ENCODE data around the gene STK4. TPM values are rescaled to one million over a fixed set of nuclear protein-coding genes. Genes with fewer than 3 reads are reported as not detected.

Gene STK4
- total RNA-seq, 6 experiments from 2014 or later = 34.3 to 46.6 (median 36.6) TPM

- no peaks in the 10 kb centered on the region; the same call in 1 of the 2 replicates for H3K27me3 Mint-ChIP-seq (ENCODE audit: insufficient read depth)
- H3K9me3 Mint-ChIP-seq = no peaks in the 10 kb centered on the region
- no peak overlapping the region for H3K27ac Mint-ChIP-seq
- H3K36me3 Mint-ChIP-seq (ENCODE audit: low read depth) = peaks cover 49% of the 10 kb centered on the region
- DNase-seq = no peak
- peaks cover 9% of the 10 kb centered on the region for H3K4me1 Mint-ChIP-seq (ENCODE audit: low read depth)
- TF ChIP-seq CTCF (IDR thresholded peaks at IDR 0.05) = no peak
- no peak overlapping the region for H3K4me3 Mint-ChIP-seq
Measured at GRCh38 chr20:44943828-44944227, 22.5 kb upstream of the STK4 start.

GRCh38 chr20:44945261-44945660 lies 21.1 kb upstream of the STK4 start:
- no peak for TF ChIP-seq CTCF (IDR thresholded peaks at IDR 0.05)
- Mint-ChIP-seq H3K4me3 (no peak overlapping the region), H3K4me1 (ENCODE audit: low read depth) (peaks cover 5% of the 10 kb centered on the region; the same call in 1 of the 2 replicates), H3K27ac (no peak overlapping the region; the same call in 1 of the 2 replicates), H3K36me3 (ENCODE audit: low read depth) (peaks cover 54% of the 10 kb centered on the region), H3K27me3 (ENCODE audit: insufficient read depth) (no peaks in the 10 kb centered on the region; the same call in 1 of the 2 replicates), H3K9me3 (no peaks in the 10 kb centered on the region)
- DNase-seq = no peak

DNA sequence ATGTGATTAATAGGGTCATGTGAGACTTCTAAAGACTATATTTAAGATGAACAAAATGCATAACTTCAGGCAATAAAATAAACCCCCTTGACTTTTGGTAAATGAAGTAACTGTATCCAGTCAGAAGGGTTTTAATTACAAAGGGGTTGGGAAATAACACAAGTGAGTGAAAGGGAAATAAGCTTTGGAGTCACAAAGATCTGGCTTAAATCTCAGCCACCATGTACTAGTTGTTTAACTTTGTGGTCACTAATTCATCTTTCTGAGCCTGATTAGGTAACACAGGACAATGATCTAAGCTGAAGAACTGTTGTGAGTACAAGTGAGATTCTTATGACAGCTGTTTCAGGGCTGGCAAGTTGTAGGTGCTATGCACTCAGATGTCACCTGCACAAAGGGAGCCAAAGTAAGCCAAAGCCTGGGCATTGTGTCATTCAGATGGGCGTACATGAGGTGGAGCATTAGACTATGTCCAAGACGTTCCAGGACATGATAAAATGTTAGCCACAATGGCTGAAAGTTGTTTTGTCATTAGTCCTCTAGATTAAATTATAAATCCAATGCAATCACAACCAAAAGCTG lies 19.9 kb upstream of the STK4 start:
- H3K4me3 Mint-ChIP-seq = no peak overlapping the region
- DNase-seq = no peak
- H3K9me3 Mint-ChIP-seq = no peaks in the 10 kb centered on the region
- no peak overlapping the region for H3K27ac Mint-ChIP-seq
- no peak for TF ChIP-seq CTCF (IDR thresholded peaks at IDR 0.05)
- H3K27me3 Mint-ChIP-seq (ENCODE audit: insufficient read depth) = no peaks in the 10 kb centered on the region; the same call in 1 of the 2 replicates
- H3K4me1 Mint-ChIP-seq (ENCODE audit: low read depth) = no peaks in the 10 kb centered on the region
- H3K36me3 Mint-ChIP-seq (ENCODE audit: low read depth) = peaks cover 50% of the 10 kb centered on the region

- Mint-ChIP-seq H3K27ac (peak overlapping the region; percentile 18; the same call in 1 of the 2 replicates), H3K27me3 (ENCODE audit: insufficient read depth) (no peaks in the 10 kb centered on the region), H3K9me3 (no peaks in the 10 kb centered on the region), H3K4me1 (ENCODE audit: low read depth) (peaks cover 11% of the 10 kb centered on the region), H3K4me3 (no peak overlapping the region), H3K36me3 (ENCODE audit: low read depth) (peaks cover 49% of the 10 kb centered on the region)
- DNase-seq = no peak
- TF ChIP-seq CTCF (IDR thresholded peaks at IDR 0.05) = no peak
Measured at GRCh38 chr20:44948107-44948506, 18.2 kb upstream of the STK4 start.

DNA sequence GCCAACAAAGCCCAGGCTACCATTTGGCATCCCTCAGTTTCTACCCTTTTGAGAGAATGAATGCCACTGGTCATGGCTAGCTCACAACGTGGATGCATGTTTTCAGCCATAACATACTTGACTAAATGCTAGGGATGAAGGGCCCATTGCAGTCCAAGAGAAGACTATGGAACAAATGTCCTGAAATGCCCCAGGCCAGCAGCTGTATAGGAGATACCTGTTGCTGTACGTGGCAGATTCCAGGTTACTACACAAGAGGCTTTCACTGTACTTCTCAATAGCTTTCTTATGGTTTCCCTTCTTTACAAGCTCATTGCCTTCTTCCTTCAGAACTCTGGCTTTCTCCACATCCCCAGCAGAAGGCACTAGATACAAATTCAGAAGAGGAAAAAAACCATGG lies 17.8 kb upstream of the STK4 start:
- DNase-seq = no peak
- peaks cover 52% of the 10 kb centered on the region for H3K36me3 Mint-ChIP-seq (ENCODE audit: low read depth)

More for the DNA sequence above, 17.8 kb upstream of the STK4 start:
- H3K4me3 Mint-ChIP-seq = no peak overlapping the region
- no peaks in the 10 kb centered on the region for H3K9me3 Mint-ChIP-seq
- H3K4me1 Mint-ChIP-seq (ENCODE audit: low read depth) = peaks cover 14% of the 10 kb centered on the region
- no peaks in the 10 kb centered on the region for H3K27me3 Mint-ChIP-seq (ENCODE audit: insufficient read depth)
- TF ChIP-seq CTCF (IDR thresholded peaks at IDR 0.05) = no peak
- H3K27ac Mint-ChIP-seq = no peak overlapping the region

Data from HFFc6 (cell line).